Fibroblast of lung (primary cell): ENCODE measurements around the gene LHFPL4.

Experiments
- CTCF ChIP-seq, 2 donors: IDR thresholded peaks in 1 of 2; conservative IDR thresholded peaks in 1 of 2; 1 replicate in 1 of 2; 2 replicates in 1 of 2; pipeline ENCODE4 v1.5.1; 2011 to 2012; ENCODE audit warnings: low read length in 2 of 2, control low read depth in 1 of 2, inconsistent platforms in 1 of 2, low read depth in 1 of 2, mild to moderate bottlenecking in 1 of 2
- EZH2 ChIP-seq: IDR thresholded peaks from 2 replicates; pipeline ENCODE4 v1.5.1; 2012; ENCODE audit warnings: low read length, control low read depth, mild to moderate bottlenecking; ENCODE audit errors: missing control alignments

DNA sequence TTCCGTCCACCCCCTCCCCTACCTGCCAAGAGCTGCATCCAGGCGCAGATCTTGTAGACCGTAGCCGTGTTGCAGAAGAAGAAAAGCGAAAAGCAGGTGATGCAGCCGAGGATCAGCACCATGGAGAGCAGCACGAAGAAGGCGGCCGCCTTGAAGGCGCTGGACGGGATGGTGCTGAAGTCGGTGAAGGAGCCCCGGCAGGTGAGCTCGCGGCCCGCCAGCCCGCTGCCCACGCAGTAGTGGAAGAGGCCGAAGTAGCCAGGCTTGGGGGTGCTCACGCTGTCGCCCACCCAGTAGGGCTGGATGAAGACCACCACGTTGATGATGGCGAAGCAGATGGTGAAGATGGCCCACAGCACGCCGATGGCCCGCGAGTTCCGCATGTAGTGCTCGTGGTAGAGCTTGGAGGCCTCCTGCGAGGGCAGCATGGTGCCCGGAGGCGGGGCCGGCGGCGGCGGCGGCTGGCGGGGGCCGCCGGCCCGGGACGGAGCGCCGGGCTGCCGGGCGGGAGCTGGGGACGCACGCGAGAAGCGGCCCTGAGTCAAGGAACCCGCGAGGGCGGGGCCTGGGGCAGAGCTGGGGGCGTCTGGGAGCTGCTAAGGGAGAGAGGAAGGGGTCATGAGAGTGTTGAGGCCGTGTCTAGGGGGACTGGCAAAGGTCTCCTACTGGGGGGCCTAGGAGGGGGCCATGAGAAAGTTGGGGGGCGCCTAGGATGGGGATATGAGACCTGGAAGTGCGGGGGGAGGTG lies 1.2 kb downstream of the LHFPL4 start:
- no peak for TF ChIP-seq CTCF (conservative IDR thresholded peaks at IDR 0.05 in 1 of 2, IDR thresholded peaks at IDR 0.05 in 1 of 2; ENCODE audit: low read depth in 1 of 2, low read length in 2 of 2)
- no peak for TF ChIP-seq EZH2
